PC-9 (cell line): ENCODE data around the gene MAN1B1. TPM values are rescaled to one million over a fixed set of nuclear protein-coding genes. Genes with fewer than 3 reads are reported as not detected.

Experiments
- BruUV-seq: library from RNA; stranded (reverse); fragments of 400-500 nt; replicated peaks from 2 replicates; lab custom pipeline; 2021; lab: Mats Ljungman, UMichigan
- CTCF ChIA-PET: fragments of 300-600 bp; sonication (Branson Sonifier 250); formaldehyde crosslinking; loops from one replicate; lab custom pipeline; 2022; ENCODE audit warnings: antibody characterized with exemption; lab: Charles Lee
- POLR2A ChIA-PET: fragments of 300-600 bp; sonication (Branson Sonifier 250); formaldehyde crosslinking; loops from one replicate; lab custom pipeline; 2022; ENCODE audit warnings: antibody characterized with exemption; ENCODE audit not compliant: unreplicated experiment; lab: Charles Lee
- DNase-seq, 2 experiments: peaks; one replicate each; pipeline versions ENCODE4 v3.0.0 to v3.0.0-alpha.2; 2015 to 2022; ENCODE audit warnings: mixed read lengths in 1 of 2
- H2AFZ ChIP-seq: fragments of 200-600 bp; sonication (generic); 2 replicates; pipeline ENCODE4 v1.8.1; 2017; ENCODE audit warnings: antibody characterized with exemption
- H3F3A ChIP-seq: fragments of 200-600 bp; sonication (generic); 2 replicates; pipeline ENCODE4 v1.8.1; 2017; ENCODE audit warnings: antibody characterized with exemption, mild to moderate bottlenecking, low read depth; ENCODE audit not compliant: insufficient read depth
- H3K27ac ChIP-seq: fragments of 200-600 bp; sonication (generic); 2 replicates; pipeline ENCODE4 v1.6.1; 2016; ENCODE audit warnings: mixed run types
- H3K27me3 ChIP-seq: fragments of 200-600 bp; sonication (generic); 2 replicates; pipeline ENCODE4 v1.6.1; 2016; ENCODE audit warnings: low read depth, mixed run types; ENCODE audit not compliant: insufficient read depth
- H3K36me3 ChIP-seq: fragments of 200-600 bp; sonication (generic); 2 replicates; pipeline ENCODE4 v1.6.1; 2016; ENCODE audit warnings: low read depth, mixed run types
- H3K4me1 ChIP-seq: fragments of 200-600 bp; sonication (generic); replicated peaks from 2 replicates; pipeline ENCODE4 v1.6.1; 2016; ENCODE audit warnings: mixed run types; ENCODE audit not compliant: insufficient read depth
- H3K4me2 ChIP-seq: fragments of 200-600 bp; sonication (generic); 2 replicates; pipeline ENCODE4 v1.6.1; 2017; ENCODE audit warnings: mixed run types
- H3K4me3 ChIP-seq: fragments of 200-600 bp; sonication (generic); 2 replicates; pipeline ENCODE4 v1.6.1; 2016; ENCODE audit warnings: mixed run types
- H3K79me2 ChIP-seq: fragments of 200-600 bp; sonication (generic); 2 replicates; pipeline ENCODE4 v1.6.1; 2017; ENCODE audit warnings: low read depth, mixed run types
- H3K9me2 ChIP-seq: fragments of 200-600 bp; sonication (generic); 2 replicates; pipeline ENCODE4 v1.8.1; 2017; ENCODE audit warnings: mild to moderate bottlenecking; ENCODE audit not compliant: insufficient read depth
- H3K9me3 ChIP-seq: fragments of 200-600 bp; sonication (generic); 2 replicates; pipeline ENCODE4 v1.8.1; 2016; ENCODE audit warnings: low read depth; ENCODE audit not compliant: insufficient read depth
- H4K20me1 ChIP-seq: fragments of 200-600 bp; sonication (generic); 2 replicates; pipeline ENCODE4 v1.8.1; 2017; ENCODE audit not compliant: insufficient read depth
- CTCF ChIP-seq: fragments of 200-600 bp; sonication (generic); conservative IDR thresholded peaks from 2 replicates; pipeline ENCODE4 v1.6.1; 2017; ENCODE audit warnings: mixed run types, antibody characterized with exemption, mild to moderate bottlenecking, moderate library complexity
- EZH2 ChIP-seq: fragments of 200-600 bp; sonication (generic); IDR thresholded peaks from 2 replicates; pipeline ENCODE4 v1.8.0; 2017; ENCODE audit warnings: antibody characterized with exemption, low read depth
- intact Hi-C: fragments of 100-400 bp; cut with micrococcal nuclease; formaldehyde crosslinking; loops from one replicate; pipeline ENCODE4 v1.10.0; 2022; ENCODE audit not compliant: unreplicated experiment
- total RNA-seq: library from RNA; stranded (reverse); gene quantifications from 2 replicates; pipeline ENCODE4 v1.2.3, GENCODE V29; 2021

MAN1B1 gene
- total RNA-seq, 1 experiment from 2014 or later = 79.3 TPM

DNA sequence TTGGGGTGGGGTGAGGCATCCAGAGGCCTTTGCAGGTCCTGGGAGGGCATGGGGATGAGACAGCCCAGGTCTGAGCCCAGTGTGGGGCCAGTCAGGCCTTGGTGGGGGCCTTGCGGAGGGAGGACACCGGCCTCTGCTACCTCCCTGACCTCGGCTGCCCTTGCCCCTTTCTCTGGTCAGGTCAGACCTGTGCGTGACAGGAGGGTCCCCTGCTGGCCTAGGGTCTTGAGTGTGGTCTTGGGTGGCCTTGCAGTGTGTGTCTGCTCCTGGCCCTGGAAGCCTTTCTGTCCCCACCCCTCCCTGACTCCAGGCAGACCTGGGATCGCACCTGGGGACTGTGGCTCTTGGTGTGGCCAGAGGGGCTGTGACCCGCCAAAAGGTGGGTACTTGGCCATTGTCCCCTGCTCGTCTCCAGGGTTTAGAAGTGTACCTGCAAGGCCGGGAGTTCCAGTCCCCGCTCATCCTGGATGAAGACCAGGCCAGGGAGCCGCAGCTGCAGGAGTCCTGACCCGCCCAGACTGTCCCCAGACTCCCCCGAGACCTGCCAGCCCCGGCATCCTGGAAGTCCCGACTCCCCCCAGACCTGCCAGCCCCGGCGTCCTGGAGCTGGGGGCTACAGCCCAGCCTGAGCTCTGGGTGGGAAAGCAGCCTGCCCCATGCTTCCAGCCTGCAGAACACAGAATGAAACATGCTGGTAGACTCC is 4.4 kb upstream of the MAN1B1 start:
- no peak overlapping the region for H3K4me3 ChIP-seq
- POLR2A ChIA-PET = no interaction called here
- no peaks in the 10 kb centered on the region for H3K27me3 ChIP-seq
- TF ChIP-seq CTCF = no peak
- no peak for TF ChIP-seq EZH2
- H3K9me2 ChIP-seq = no peaks in the 10 kb centered on the region
- peaks cover 28% of the 10 kb centered on the region for H3F3A ChIP-seq
- no peaks in the 10 kb centered on the region for H3K36me3 ChIP-seq
- no peaks in the 10 kb centered on the region for H4K20me1 ChIP-seq
- no peak overlapping the region for H2AFZ ChIP-seq
- peaks cover 4% of the 10 kb centered on the region; the same call in 1 of the 2 replicates for H3K79me2 ChIP-seq
- no TSS peak for BruUV-seq
- DNase-seq = peak in 1 of 2 experiments; percentile 18
- no peak overlapping the region for H3K27ac ChIP-seq
- CTCF ChIA-PET = interaction anchor here (1.1 kb wide), 1 partner anchor 15 kb away, joined by 4 read pairs; no protein-coding TSS in a partner anchor
- H3K4me1 ChIP-seq = peaks cover 29% of the 10 kb centered on the region
- no peaks in the 10 kb centered on the region for H3K9me3 ChIP-seq
- H3K4me2 ChIP-seq = no peak overlapping the region
- intact Hi-C loops = no loop called here

DNA sequence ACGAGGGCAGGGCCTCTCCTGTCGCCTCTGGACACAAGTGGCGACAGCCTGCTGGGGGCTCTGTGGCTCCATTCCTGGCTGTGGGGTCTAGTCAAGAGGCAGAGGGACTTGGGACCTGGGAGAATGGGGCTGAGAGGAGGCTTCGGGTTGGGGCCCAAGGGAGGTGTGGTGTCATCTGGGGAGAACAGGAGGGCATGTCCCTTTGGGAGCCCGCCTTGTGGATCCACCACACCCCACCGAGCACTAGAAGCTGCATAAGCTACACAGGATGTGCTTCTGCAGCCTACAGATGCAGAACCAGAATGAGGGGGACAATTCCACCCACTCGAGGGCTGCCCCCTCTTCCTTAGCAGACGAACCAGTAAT is 3.9 kb upstream of the MAN1B1 start:
- Histone ChIP-seq H2AFZ (no peak overlapping the region), H3K27ac (no peak overlapping the region), H3K79me2 (peaks cover 10% of the 10 kb centered on the region), H3K36me3 (no peaks in the 10 kb centered on the region), H4K20me1 (no peaks in the 10 kb centered on the region), H3K4me3 (no peak overlapping the region), H3K27me3 (no peaks in the 10 kb centered on the region), H3K4me2 (peak overlapping the region; percentile 64), H3K4me1 (peaks cover 34% of the 10 kb centered on the region), H3K9me2 (no peaks in the 10 kb centered on the region), H3K9me3 (no peaks in the 10 kb centered on the region), H3F3A (peaks cover 28% of the 10 kb centered on the region)
- ChIA-PET CTCF (no interaction called here), POLR2A (no interaction called here)
- TF ChIP-seq EZH2 = no peak
- no peak for TF ChIP-seq CTCF
- intact Hi-C loops = no loop called here
- no TSS peak for BruUV-seq
- peak in 1 of 2 experiments; percentile 30 for DNase-seq

DNA sequence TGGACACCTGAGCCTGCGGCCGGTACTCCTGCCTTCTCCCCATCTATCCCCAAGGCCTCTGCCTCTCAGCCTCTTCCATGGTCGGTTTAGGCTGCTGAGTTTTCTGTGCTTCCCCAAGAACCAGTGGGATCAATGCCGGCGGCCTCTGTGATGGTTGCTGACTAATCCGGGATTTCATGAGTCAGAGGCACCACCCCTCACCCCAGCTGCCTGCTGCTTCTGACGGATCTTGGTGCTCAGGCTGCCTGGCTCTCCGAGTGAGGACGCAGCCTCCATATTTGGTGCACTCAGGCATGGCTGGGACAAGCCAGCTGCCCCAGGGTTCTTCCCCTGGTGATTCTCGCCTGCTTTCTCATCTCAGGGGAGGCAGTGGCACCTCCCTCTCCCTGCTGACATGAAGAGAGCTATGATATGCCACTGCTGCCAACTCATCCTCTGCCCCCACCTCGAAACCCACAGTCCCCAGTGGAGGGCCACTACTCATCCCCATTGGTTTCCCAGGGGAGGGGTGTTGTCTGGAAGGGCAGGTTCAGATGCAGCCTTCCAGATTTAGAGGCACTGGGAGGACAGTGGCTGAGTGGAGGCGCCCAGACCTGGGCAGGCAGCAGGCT is 3.3 kb upstream of the MAN1B1 start:
- Histone ChIP-seq H2AFZ (no peak overlapping the region), H3K79me2 (peaks cover 14% of the 10 kb centered on the region), H3K27me3 (no peaks in the 10 kb centered on the region), H3K9me3 (no peaks in the 10 kb centered on the region), H3K36me3 (no peaks in the 10 kb centered on the region), H3K4me2 (peak overlapping the region; percentile 64), H3K9me2 (no peaks in the 10 kb centered on the region), H3K4me1 (peaks cover 39% of the 10 kb centered on the region), H3K4me3 (no peak overlapping the region; the same call in 1 of the 2 replicates), H3K27ac (peak overlapping the region; percentile 60), H4K20me1 (0 out of 2 replicates have a peak, but pooled peaks cover 4% of the 10 kb centered on the region), H3F3A (peaks cover 33% of the 10 kb centered on the region)
- ChIA-PET POLR2A (interaction anchor here (0.8 kb wide), 1 partner anchor 12 kb away, joined by 6 read pairs; no protein-coding TSS in a partner anchor), CTCF (no interaction called here)
- intact Hi-C loops = no loop called here
- TF ChIP-seq CTCF (no peak), EZH2 (no peak)
- peak; percentile 87 for DNase-seq
- BruUV-seq = no TSS peak
